NCI-H1694 treated with DMSO at 0.1 percent for 48 hours (cell line): ENCODE results near the gene EFCAB10.
"Not testable (repeated sequence)": the region's sequence is repeated elsewhere in the genome, so short reads cannot be mapped to it uniquely, and the experiment has no call there.

ENCODE experiments used
- DNase-seq: peaks from one replicate; lab custom pipeline; 2025; lab: John Stamatoyannopoulos, UW

EFCAB10 gene

DNA sequence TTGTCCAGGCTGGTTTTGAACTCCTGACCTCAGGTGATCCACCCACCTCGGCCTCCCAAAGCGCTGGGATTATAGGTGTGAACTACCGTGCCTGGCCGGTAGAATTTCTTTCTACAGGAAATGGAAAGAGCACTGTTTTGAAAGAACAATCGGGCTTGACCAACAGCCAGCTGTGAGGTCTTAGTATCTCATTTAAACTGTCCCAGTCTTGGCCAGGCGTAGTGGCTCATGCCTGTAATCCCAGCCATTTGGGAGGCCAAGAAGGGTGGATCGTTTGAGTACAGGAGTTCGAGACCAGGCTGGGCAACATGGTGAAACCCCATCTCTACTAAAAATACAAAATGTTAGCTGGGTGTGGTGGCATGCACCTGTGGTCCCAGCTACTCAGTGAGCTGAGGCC lies 17.8 kb upstream of the EFCAB10 start:
- not testable (repeated sequence) for DNase-seq

DNA sequence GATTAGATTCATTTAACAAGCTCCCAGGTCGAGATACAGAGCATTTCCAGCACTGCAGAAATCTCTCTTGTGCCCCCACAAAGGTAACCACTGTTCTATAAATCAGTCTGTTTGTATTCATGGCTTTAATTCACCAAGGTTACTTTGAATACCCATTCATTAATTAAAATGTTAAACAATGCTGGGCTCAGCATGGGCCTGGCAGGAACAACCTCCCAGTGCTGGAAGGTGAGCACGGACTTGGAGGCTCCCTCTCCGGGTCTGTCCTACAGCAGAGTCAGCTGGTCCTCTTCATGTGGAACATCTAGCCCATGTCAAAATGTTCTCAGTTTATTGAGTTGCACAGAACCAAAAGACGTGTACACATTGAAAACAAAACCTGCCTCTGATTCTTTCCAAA lies 15.6 kb upstream of the EFCAB10 start:
- DNase-seq, result no peak

GRCh38 chr7:105594034-105594433 lies 12.7 kb upstream of the EFCAB10 start:
- DNase-seq, result peak; percentile 94

DNA sequence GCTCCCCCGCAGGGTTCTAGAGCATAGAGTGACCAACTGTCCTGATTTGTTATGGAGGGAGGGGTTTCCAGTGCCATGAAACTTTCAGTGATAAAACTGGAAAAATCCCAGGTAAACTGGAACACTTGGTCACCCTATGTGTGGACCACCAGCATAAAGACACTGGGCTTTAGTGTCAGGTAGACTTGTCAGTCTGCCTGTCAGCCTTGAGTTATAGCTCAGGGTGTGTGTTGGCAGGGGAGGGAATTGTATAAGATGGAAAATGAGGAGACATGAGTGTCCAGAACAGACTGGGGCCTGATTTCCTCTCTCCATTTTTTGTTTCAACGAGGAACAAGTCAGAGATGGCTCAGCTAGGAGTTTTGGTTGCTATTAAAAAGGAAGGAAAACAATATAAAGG lies 10.2 kb upstream of the EFCAB10 start:
- DNase-seq, result no peak

DNA sequence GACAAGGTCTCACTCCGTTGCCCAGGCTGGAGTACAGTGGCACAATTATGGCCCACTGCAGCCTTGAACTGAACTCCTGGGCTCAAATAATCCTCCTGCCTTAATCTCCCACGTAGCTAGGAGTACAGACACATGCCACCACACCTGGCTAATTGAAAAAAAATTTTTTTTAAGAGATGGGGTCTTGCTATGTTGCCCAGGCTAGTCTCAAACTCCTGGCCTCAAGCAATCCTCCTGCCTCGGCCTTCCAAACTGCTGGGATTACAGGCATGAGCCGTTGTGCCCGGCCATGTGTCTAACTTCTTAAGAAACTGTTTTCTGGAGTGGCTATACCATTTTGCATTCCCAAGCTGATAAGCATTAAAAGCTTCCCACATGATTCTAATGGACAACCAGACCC lies 9.5 kb upstream of the EFCAB10 start:
- no peak for DNase-seq

- peak; percentile 89 for DNase-seq
Observed at GRCh38 chr7:105589356-105590077, 8.2 kb upstream of the EFCAB10 start.

DNA sequence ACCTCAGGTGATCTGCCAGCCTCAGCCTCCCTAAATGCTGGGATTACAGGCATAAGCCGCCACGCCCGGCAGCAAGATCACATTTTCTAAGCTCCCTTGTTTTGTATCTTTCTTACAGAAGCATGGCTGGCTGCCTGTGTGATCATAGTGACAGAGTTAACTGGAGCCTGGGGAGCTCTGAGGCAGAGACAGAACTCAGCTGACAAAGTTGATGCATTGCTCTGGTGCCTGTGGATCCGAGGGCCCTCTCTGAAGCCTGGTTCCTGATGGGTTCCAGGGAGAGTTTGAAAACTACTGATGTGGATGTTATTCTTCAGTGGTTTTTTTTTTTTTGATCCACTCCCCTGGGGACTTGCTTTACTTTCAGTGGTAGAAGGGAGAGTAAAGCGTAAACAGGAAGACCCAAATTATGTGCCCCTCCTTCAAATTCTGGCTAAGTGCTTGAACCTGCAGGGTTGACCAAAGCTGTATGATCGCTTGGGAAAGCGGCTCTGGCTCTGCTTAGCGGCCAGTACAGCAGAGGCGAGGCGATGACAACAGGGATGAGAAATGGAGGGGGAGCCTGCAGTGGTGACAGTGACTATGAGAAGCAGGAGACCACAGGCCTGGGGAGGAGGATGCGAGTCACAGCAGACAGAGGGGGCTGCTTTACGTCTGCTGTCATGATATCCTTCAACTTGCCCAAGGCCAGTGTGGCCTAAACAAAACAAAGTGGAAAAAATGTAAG lies 6.8 kb upstream of the EFCAB10 start:
- no peak for DNase-seq

- no peak for DNase-seq
Observed at GRCh38 chr7:105585850-105586500, 4.7 kb upstream of the EFCAB10 start.

DNA sequence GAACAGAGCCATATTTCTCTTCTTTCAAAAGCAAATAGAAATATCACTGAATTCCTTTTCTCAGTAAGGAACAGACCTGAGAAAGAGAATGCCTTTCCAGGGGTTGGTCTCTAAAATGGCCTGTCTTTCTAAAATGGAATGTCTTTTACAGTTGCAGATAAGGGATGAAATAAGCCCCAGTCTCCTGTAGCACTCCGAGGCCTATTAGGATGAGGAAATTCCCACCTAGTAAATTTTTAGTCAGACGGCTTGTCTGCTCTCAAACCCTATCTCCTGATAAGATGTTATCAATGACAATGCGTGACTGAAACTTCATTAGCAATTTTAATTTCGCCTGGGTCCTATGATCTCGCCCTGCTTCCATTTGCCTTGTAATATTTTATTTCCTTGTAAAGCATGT lies 2.9 kb upstream of the EFCAB10 start:
- DNase-seq, result no peak

DNA sequence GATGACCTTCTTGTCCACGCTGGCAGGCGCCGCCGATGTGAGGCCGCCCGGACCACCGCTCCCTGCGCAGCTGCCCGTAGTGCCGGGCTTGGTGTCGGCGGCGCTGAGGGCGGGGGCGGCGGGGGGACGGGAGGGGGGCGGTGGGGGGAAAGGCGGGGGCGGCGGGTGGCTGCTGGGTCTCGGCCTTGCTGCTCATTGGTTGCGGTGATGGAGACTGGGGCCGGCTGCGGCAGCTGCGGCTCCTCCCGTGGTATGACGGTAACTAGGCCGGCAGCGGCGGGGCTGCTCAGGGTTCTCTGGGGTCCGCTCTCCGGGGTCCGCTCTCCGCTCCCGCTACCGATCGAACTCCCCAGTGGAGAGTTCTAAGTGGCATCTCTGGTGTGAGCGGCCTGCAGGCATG lies 1.8 kb upstream of the EFCAB10 start:
- no peak for DNase-seq

DNA sequence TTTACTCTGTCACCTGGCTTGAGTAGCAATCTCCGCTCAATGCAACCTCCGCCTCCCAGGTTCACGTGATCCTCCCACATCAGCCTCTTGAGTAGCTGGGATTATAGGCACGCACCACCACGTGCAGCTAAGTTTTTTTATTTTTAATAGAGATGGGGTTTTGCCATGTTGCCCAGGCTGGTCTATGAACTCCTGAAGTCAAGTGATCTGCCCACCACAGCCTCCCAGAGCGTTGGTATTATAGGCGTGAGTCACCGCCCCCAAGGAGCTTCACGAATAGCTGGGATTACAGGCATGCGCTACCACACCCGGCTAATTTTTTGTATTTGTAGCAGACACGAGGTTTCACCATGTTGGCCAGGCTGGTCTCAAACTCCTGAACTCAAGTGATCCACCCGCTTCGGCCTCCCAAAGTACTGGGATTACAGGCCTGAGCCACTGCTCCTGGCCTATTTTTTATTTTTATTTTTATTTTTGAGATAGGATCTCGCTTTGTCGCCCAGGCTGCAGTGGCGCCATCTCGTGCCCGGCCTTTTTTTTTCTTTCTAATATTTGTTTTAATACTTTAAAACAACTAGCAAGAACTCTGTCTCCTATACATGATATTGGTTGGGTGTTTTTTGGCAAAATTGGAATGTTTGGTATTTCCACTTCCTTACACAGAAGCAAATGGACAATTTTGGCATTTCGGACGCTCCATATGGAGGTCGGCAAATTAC lies 1.1 kb downstream of the EFCAB10 start:
- DNase-seq, result no peak

- DNase-seq, result no peak
Observed at GRCh38 chr7:105578496-105578895, 2.8 kb downstream of the EFCAB10 start.

DNA sequence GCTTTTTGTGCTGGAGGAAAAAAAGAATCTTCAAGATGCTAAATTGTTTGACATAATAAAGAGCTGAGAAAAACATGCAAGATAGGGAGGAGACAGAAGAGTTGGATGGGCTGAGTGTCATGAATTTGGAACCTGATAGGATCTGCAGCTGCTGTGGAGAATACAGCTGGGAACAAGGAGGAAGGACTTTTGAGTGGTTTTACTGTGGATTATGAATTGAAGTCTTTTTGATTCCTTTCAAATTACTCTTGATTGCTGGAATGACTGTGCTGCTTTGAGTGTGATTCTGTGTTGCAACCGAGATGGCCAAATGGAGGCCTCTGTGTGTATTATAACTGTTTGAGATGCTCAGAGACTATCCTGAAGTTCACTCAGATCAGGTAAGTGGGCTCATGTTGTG lies 4.0 kb downstream of the EFCAB10 start:
- no peak for DNase-seq

GRCh38 chr7:105571891-105572290 lies 9.4 kb downstream of the EFCAB10 start:
- no peak for DNase-seq

- no peak for DNase-seq
Observed at GRCh38 chr7:105567821-105568220, 13.5 kb downstream of the EFCAB10 start.

DNA sequence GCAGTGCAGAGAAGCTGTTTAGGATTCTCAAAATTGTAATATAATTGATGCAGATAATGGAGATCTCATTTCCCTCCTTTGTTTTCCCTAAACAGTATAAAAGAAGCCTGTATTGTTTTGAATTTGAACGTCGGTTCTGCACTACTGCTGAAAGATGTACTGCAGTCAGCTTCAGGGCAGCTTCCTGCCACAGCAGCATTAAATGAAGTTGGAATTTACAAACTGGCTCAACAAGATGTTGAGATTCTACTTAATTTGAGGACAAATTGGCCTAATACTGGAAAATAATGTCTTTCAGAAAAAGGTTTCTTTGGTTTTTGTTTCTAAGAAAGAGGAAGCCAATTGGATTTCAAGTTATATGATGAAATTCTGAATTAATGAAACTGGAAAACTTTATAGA lies 14.3 kb downstream of the EFCAB10 start:
- no peak for DNase-seq

- DNase-seq, result no peak
Observed at GRCh38 chr7:105565190-105565589, 16.1 kb downstream of the EFCAB10 start.

- DNase-seq, result no peak
Observed at GRCh38 chr7:105559926-105560325, 21.4 kb downstream of the EFCAB10 start.

- DNase-seq, result no peak
Observed at GRCh38 chr7:105538339-105538738, 43.0 kb downstream of the EFCAB10 start.

- no peak for DNase-seq
Observed at GRCh38 chr7:105532709-105533460, 48.4 kb downstream of the EFCAB10 start.

DNA sequence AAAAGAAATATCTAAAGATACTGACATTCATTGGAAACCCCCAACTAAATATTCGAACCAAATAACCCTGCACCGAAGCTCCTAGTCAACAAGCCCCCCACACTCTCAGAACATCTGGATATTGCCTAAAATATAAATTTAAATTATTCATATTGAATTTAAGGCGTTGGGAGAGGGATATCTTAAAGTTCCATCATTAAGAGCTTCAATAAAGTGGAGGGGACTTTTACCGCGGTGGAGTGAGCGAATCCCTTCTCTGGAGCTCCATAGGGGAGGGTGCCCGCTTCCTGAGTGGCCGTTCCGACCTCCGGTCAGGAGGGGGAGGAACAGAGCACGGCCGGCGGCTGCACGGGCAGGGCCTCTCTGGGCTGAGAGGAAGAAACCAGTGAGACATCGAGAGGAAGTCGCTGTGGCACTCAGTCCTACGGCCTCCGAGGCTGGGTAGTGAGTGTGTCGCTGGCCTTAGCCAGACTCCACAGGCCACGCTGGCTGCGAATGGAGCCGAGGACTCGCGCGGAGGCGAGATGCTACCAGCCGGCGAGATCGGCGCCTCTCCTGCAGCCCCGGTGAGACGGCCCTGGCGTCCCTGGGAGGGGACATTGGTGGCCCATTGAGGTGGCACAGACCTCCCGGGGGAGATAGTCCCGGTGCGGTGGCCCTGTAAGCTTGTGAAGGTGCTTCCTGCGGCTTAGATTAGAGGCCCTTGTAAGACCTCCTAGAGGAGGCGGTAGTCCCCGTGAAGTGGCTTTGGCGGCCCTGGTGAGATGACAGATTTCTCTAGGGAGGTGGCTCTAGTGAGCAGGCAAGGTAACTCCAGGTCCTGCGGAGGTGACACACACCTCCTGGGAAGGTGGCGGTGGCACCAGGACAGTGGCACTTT lies 49.3 kb downstream of the EFCAB10 start, which contains the start of gene RINT1:
Gene RINT1 (plus strand): TSS at position 410 of the 880 bp plus-strand sequence. CDS start 115 bp downstream, at position 525.
- peak; percentile 90 for DNase-seq
